M059J (cell line): ENCODE results near the gene KLRG1. TPM values are rescaled to one million over a fixed set of nuclear protein-coding genes. Genes with fewer than 3 reads are reported as not detected.
A peak's percentile ranks its signal among the peaks of the same experiment; 100 is the strongest.

Experiments used
- DNase-seq: peaks from one replicate; pipeline ENCODE4 v3.0.0-alpha.2; 2012; ENCODE audit warnings: low read depth
- total RNA-seq: library from RNA; depleted of rRNA; stranded (reverse); fragments of >200 nt; shearing (Covaris generic); gene quantifications from 2 replicates; pipeline ENCODE4 v1.2.3, GENCODE V29; 2014

Gene KLRG1
- total RNA-seq, 1 experiment from 2014 or later, result not detected

GRCh38 chr12:8985213-8985754, 4.1 kb upstream of the KLRG1 start:
- no peak for DNase-seq

GRCh38 chr12:8987163-8987562, 2.2 kb upstream of the KLRG1 start:
- DNase-seq, result no peak

- DNase-seq, result no peak
Observed at GRCh38 chr12:8987685-8988084, 1.7 kb upstream of the KLRG1 start.

GRCh38 chr12:8991371-8992345, 2.3 kb downstream of the KLRG1 start:
- no peak for DNase-seq

- no peak for DNase-seq
Observed at GRCh38 chr12:8993827-8994226, 4.5 kb downstream of the KLRG1 start.

- no peak for DNase-seq
Observed at GRCh38 chr12:8995021-8995775, 5.9 kb downstream of the KLRG1 start.

- DNase-seq, result peak; percentile 56
Observed at GRCh38 chr12:8996682-8997405, 7.5 kb downstream of the KLRG1 start.

- DNase-seq, result no peak
Observed at GRCh38 chr12:9001233-9001632, 11.9 kb downstream of the KLRG1 start.

GRCh38 chr12:9002335-9002734, 13.0 kb downstream of the KLRG1 start:
- no peak for DNase-seq

- DNase-seq, result no peak
Observed at GRCh38 chr12:9022592-9022991, 33.2 kb downstream of the KLRG1 start.

- no peak for DNase-seq
Observed at GRCh38 chr12:9024512-9024911, 35.2 kb downstream of the KLRG1 start.

- DNase-seq, result no peak
Observed at GRCh38 chr12:9027161-9028059, 38.1 kb downstream of the KLRG1 start.

- DNase-seq, result no peak
Observed at GRCh38 chr12:9030776-9031175, 41.4 kb downstream of the KLRG1 start.

- no peak for DNase-seq
Observed at GRCh38 chr12:9032202-9032964, 43.0 kb downstream of the KLRG1 start.

- DNase-seq, result no peak
Observed at GRCh38 chr12:9033265-9033887, 44.0 kb downstream of the KLRG1 start.

GRCh38 chr12:9034095-9034494, 44.7 kb downstream of the KLRG1 start:
- no peak for DNase-seq

- no peak for DNase-seq
Observed at GRCh38 chr12:9036227-9036626, 46.9 kb downstream of the KLRG1 start.

- DNase-seq, result no peak
Observed at GRCh38 chr12:9037431-9037830, 48.1 kb downstream of the KLRG1 start.

- DNase-seq, result peak; percentile 42
Observed at GRCh38 chr12:9039397-9039977, 50.1 kb downstream of the KLRG1 start.
